Mucosa of descending colon (tissue), 3 donors: ENCODE measurements around the gene ZNF260. TPM values are rescaled to one million over a fixed set of nuclear protein-coding genes. Genes with fewer than 3 reads are reported as not detected.
A peak's percentile ranks its signal among the peaks of the same experiment; 100 is the strongest.

Experiments used
- ATAC-seq: fragments of 200-7000 bp; cut with Tn5 transposase; one replicate; pipeline ENCODE4 v1.9.1; 2020; ENCODE audit warnings: mild to moderate bottlenecking, moderate library complexity
- DNase-seq, 3 donors: peaks; one replicate each; pipeline ENCODE4 v3.0.0-alpha.2; 2020
- H3K36me3 ChIP-seq: fragments of 200-600 bp; one replicate; pipeline ENCODE4 v1.8.0; 2021; ENCODE audit warnings: low read depth, mild to moderate bottlenecking
- H3K4me1 ChIP-seq: fragments of 200-600 bp; one replicate; pipeline ENCODE4 v1.8.0; 2021; ENCODE audit warnings: low read depth, mild to moderate bottlenecking
- H3K4me3 ChIP-seq: fragments of 200-600 bp; one replicate; pipeline ENCODE4 v1.8.0; 2021; ENCODE audit warnings: mild to moderate bottlenecking
- H3K9me3 ChIP-seq: fragments of 200-600 bp; one replicate; pipeline ENCODE4 v1.8.0; 2021; ENCODE audit warnings: mild to moderate bottlenecking
- CTCF ChIP-seq: fragments of 200-600 bp; IDR thresholded peaks from one replicate; pipeline ENCODE4 v1.8.0; 2022; ENCODE audit warnings: antibody characterized with exemption, mild to moderate bottlenecking
- intact Hi-C, 2 donors: fragments of 100-400 bp; cut with DNase I in 1 of 2; cut with micrococcal nuclease in 1 of 2; formaldehyde crosslinking; loops; one replicate each; pipeline versions ENCODE4 v1.11.0 to v1.11.1; 2022; cut with DNase I, micrococcal nuclease
- total RNA-seq, 3 donors: library from RNA; stranded (reverse); fragmentation: NEBNext Ultra II Directional in 2 of 3; extraction: Animal tissue kit (Norgen Biotek cat#: 25700) in 2 of 3; gene quantifications; one replicate each; pipeline versions ENCODE4 v1.2.1 to v1.2.4, GENCODE V29; 2021 to 2023
- donor health status: DM: no; HTN: no; CAD: no; lungs with moderate emphysema.
- donor health status: DM: no; HTN: no; CAD: no.
- donor health status: DM: no; HTN: yes; CAD: no.

Gene ZNF260
- total RNA-seq, 3 donors from 2014 or later, result 6.9 to 11.0 (median 9.0) TPM

GRCh38 chr19:36573020-36573894, 45.2 kb upstream of the ZNF260 start, which contains the start of gene ZNF529:
Gene ZNF529, minus strand, starts transcription at chr19:36573292. Its CDS starts 946 bp downstream, at chr19:36572346.
- intact Hi-C loops, result no loop called here
- H3K9me3 ChIP-seq, result peaks cover 39% of the 10 kb centered on the region
- DNase-seq (peak; percentile 90 to 95 (median 91)), ATAC-seq (peak; percentile 100)
- peak within 1 kb of the TSS; percentile 70 for H3K4me3 ChIP-seq
- H3K4me1 ChIP-seq, result peaks cover 3% of the 10 kb centered on the region
- TF ChIP-seq CTCF, result no peak
- H3K36me3 ChIP-seq, result no peaks in the 10 kb centered on the region

GRCh38 chr19:36572593-36573019, 44.5 kb upstream of the ZNF260 start:
- no peak for TF ChIP-seq CTCF
- Histone ChIP-seq H3K4me3 (peak overlapping the region; percentile 70), H3K4me1 (peaks cover 3% of the 10 kb centered on the region), H3K36me3 (no peaks in the 10 kb centered on the region), H3K9me3 (peaks cover 44% of the 10 kb centered on the region)
- ATAC-seq (no peak), DNase-seq (no peak)
- intact Hi-C loops, result no loop called here

GRCh38 chr19:36564391-36564790, 36.3 kb upstream of the ZNF260 start:
- no peak for TF ChIP-seq CTCF
- ATAC-seq (no peak), DNase-seq (no peak)
- intact Hi-C loops, result no loop called here
- Histone ChIP-seq H3K4me3 (no peak overlapping the region), H3K9me3 (peaks cover 100% of the 10 kb centered on the region), H3K4me1 (no peaks in the 10 kb centered on the region), H3K36me3 (no peaks in the 10 kb centered on the region)

- Histone ChIP-seq H3K4me3 (no peak overlapping the region), H3K4me1 (no peaks in the 10 kb centered on the region), H3K36me3 (no peaks in the 10 kb centered on the region), H3K9me3 (peaks cover 100% of the 10 kb centered on the region)
- ATAC-seq, result no peak
- intact Hi-C loops, result no loop called here
- no peak for TF ChIP-seq CTCF
- no peak for DNase-seq
These were observed 19.1 kb upstream of the ZNF260 start for GRCh38 chr19:36547001-36547732.

GRCh38 chr19:36528921-36529518, 949 bp upstream of the ZNF260 start:
- no peak for TF ChIP-seq CTCF
- Histone ChIP-seq H3K36me3 (no peaks in the 10 kb centered on the region), H3K9me3 (peaks cover 52% of the 10 kb centered on the region), H3K4me1 (peaks cover 15% of the 10 kb centered on the region), H3K4me3 (peak overlapping the region; percentile 50)
- ATAC-seq (peak; percentile 30), DNase-seq (peak in 2 of 3 donors; percentile 8 to 25)
- intact Hi-C loops, result no loop called here
